Testis (tissue), 2 donors: ENCODE results near the gene IQUB.

Source experiments
- POLR2A ChIP-seq: fragments of 450-650 bp; IDR thresholded peaks from one replicate; pipeline ENCODE4 v1.6.1; 2017; ENCODE audit warnings: antibody characterized with exemption, mild to moderate bottlenecking, moderate library complexity
- TF ChIP-seq, protein P1 (sequence below), 3 experiments: fragments of 450-650 bp in 2 of 3; fragments of 200-600 bp in 1 of 3; sonication (generic) in 1 of 3; IDR thresholded peaks; one replicate each; pipeline ENCODE4 v1.5.1; 2016 to 2019; ENCODE audit warnings: antibody characterized with exemption in 3 of 3, mild to moderate bottlenecking in 2 of 3, moderate library complexity in 1 of 3

DNA sequence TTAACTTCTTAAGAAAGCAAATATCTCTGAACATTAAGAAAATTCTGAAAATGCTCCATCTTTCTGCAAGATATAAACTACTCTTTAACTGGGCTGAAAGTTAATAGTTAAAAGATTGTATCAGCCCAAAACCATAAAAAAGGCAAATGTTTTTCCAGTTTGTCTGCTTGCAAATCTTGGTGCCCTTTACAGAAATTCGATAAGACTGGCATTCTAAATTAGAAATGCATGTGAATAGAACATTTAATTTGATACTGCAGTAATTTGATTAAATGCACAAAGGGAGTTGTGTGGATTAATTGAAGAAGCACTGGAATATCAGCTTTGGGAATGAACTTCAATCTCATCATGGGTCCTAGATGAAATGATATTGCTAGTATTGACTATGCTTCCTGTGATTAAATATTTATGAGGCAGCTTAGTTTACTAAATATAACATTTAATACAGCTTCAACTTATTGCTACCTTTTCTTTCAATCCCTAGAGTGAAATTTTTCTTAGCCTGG, 78.4 kb downstream of the IQUB start:
- TF ChIP-seq, protein P1, sequence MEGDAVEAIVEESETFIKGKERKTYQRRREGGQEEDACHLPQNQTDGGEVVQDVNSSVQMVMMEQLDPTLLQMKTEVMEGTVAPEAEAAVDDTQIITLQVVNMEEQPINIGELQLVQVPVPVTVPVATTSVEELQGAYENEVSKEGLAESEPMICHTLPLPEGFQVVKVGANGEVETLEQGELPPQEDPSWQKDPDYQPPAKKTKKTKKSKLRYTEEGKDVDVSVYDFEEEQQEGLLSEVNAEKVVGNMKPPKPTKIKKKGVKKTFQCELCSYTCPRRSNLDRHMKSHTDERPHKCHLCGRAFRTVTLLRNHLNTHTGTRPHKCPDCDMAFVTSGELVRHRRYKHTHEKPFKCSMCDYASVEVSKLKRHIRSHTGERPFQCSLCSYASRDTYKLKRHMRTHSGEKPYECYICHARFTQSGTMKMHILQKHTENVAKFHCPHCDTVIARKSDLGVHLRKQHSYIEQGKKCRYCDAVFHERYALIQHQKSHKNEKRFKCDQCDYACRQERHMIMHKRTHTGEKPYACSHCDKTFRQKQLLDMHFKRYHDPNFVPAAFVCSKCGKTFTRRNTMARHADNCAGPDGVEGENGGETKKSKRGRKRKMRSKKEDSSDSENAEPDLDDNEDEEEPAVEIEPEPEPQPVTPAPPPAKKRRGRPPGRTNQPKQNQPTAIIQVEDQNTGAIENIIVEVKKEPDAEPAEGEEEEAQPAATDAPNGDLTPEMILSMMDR (IDR thresholded peaks at IDR 0.05) = no peak
- no peak for TF ChIP-seq POLR2A
